ENCODE results near the gene ESF1.
"Not testable (repeated sequence)": the region's sequence is repeated elsewhere in the genome, so short reads cannot be mapped to it uniquely, and the experiment has no call there.

The ESF1 gene

GRCh38 chr20:13739731-13740649 is 44.7 kb downstream of the ESF1 start:
- no peak for DNase-seq (ENCODE audit: low read depth, low spot score)

GRCh38 chr20:13738187-13738586 is 46.5 kb downstream of the ESF1 start:
- DNase-seq (ENCODE audit: low read depth, low spot score) = not testable (repeated sequence)

DNA sequence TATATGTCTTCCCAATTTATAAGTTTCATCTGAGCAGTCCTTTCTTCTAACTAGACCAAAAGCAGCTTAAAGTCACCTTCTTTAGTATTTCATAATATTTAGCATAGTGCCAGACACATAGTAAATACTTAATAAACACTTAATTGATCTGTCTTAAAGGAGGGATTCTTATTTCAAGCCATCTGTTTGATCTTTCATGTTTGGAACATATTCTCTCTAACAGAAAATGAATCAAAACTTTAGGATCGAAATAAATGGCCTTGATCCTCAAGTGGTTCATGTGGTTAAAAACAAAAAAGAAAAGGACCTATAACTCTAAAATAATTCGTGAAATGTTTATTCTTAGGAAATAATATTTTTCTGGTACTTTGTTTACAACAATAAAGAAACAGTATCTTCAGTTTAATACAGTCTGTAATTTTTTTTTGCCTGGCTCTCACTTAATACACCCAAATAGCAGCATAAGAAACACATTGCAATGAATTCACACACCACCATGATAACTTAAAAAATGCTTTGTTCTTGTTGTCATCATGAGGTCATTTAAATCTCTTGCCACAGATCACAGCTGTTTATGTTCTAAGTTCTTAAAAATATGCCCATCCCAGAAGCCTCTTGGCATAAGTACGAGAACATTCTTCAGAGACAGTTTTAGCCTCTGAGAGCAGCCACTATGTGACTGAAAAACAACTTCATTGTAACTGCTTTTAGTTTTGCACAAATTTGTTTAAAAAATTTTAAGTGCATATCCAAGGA is 48.1 kb downstream of the ESF1 start:
- no peak for DNase-seq (ENCODE audit: low read depth, low spot score)

DNA sequence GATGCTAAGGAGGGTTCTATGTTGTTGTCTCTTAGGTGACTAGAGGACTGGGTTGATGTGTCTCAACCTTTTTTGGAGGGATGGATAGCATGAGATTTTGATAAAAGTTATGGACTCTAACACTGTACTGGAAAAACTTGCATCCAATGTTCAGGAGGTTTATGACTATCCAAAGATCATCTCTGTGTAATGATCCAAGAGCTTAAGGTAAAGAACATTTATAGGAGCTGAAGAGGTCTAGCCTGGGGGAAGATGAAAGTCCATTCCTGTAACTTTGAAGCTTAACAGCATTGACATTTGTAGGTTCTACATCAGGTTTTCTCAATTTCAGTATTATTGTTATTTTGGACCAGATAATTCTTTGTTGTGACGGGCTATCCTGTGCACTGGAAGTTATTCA is 48.9 kb downstream of the ESF1 start:
- DNase-seq (ENCODE audit: low read depth, low spot score) = no peak

DNA sequence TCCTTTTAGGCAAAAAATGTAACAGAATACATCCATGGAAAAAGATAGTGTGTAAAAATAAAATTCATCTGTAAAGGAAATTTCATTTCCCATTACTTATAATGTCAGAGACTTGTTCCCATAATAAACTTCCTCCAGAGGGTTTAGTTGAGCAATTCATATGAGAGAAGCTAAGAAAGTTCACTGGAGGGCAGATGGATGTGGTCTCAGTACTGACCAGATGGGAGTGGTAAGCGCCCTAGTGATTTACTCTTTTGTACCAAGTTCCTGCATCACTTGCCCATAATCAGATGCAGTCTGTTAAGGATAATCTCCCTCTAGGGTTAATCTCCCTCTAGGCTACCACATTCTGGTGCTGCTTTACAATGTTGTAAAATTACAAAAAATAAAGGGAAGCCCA is 61.7 kb downstream of the ESF1 start:
- no peak for DNase-seq (ENCODE audit: low read depth, low spot score)

DNA sequence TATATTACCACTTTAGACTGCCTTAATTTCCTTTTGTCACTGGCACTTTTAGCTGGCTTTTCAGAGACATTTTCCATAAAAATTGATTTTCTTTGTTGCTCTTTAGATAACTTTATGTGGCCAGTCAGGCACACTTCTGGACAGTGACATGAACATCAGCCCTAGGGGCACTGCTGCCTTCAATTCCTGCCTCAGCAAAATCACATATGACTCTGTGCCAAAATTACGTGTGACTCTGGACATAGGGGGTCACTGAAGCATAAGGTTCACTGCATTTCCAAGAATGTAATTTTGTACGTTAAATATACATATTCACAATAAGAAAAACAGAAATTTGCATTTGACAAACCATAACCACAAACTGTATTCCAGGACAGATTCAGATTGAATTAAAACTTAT is 66.5 kb downstream of the ESF1 start:
- no peak for DNase-seq (ENCODE audit: low read depth, low spot score)

GRCh38 chr20:13717631-13718044 is 67.1 kb downstream of the ESF1 start:
- no peak for DNase-seq (ENCODE audit: low read depth, low spot score)

DNA sequence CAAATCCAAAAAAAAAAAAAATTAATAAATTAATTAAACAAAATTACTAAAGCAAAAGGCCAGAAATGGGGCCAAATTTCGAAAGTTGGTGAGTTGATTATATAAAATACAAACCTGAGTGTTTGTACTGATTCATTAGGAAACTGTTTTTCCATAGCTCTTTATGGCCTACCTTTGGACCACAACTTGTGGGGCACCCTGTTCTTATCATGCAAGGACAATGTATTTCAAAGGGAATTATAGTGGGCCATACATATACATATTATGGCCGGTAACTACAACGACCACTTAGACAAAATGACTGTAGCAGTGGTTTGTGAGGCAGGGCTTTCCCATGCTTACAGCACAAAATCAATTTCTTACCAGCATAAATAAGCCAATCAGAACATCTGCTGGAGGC is 69.5 kb downstream of the ESF1 start:
- DNase-seq (ENCODE audit: low read depth, low spot score) = no peak

DNA sequence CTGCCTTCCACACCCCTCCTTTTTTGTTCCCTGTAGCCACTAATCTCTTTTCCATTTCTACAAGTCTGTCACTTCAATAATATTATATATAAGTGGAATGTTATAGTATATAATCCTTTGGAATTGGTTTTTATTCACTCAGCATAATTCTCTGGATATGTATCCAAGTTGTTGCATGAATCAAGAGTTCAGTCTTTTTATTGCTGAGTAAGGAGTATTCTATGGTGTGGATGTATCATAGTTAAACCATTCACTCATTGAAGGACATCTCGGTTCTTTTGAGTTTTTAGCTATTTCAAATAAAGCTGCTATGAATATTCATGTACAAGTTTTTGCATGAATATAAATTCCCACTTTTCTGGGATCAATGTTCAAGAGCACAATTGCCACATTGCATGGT is 76.5 kb downstream of the ESF1 start:
- DNase-seq (ENCODE audit: low read depth, low spot score) = no peak

- DNase-seq (ENCODE audit: low read depth, low spot score) = no peak
Observed at GRCh38 chr20:13703265-13703664, 81.5 kb downstream of the ESF1 start.

DNA sequence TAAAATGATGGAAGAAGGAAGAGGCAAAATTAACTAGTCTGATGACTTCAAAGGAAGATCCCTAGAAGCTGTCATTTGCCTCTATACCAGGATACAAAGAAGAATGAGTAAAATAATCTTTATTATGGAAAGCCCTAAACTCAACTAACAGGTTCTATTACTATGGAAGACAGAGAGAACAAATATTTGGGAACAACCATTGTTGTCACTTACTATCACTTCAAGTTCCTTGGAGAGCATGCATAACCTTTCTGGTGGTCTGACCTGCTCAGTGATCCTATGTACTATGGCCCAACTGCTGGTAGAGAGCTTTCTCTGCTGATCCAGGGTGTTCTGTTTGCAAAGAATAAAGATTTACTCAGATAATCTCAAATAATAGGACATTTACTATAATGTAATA is 83.2 kb downstream of the ESF1 start:
- DNase-seq (ENCODE audit: low read depth, low spot score) = no peak

DNA sequence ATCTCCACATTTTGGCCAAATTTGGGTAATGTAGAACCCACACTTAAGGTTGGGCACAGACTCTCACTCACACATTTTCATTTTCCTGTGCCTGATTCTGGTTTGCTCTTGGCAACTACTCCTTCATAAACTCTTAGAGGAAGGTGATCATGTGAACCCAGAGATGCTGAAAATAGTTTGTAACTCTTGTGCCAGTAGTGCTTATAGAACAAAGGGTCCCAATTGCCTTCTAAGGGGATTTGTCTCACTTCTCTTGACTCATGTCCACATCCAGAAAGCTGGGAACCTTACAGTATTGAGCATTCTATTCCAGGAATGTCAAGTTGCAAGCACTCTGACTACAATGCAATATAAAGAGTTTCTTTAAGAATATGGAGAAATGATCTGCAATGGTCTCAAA is 84.0 kb downstream of the ESF1 start:
- no peak for DNase-seq (ENCODE audit: low read depth, low spot score)

DNA sequence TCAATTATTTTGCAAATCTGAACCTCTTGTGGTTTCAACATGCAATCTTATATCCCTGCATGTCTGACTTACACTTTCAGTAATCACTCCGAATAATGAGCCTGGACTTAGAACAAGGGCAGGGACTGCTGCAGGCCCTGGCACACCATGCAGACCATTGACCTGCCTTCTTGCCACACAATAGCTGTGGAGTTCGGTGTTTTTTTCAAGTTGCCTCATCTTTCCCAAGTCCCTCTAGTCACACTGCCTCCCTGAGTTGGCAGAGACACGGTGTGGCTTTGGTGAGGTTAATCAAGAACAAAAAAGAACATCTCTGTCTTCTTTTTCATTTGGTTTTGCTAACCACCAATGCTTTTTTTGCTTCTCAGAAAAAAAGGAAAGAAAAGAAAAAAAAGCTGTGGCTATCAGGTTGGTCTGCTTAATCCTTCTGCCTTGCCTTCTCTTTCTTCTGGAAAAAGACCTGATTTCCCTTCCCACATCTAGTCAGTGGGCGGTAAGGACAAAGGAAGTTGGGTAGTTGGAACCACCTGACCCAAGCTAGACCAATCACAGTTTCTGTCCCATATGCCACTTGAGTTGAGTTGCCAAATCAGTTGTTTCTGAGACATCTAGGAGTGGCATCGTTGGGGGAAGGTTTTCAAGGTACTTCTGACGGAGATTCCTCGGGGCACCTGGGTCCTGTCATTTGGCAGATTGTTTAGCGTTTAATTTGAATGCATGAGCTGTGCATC is 90.1 kb downstream of the ESF1 start:
- no peak for DNase-seq (ENCODE audit: low read depth, low spot score)

DNA sequence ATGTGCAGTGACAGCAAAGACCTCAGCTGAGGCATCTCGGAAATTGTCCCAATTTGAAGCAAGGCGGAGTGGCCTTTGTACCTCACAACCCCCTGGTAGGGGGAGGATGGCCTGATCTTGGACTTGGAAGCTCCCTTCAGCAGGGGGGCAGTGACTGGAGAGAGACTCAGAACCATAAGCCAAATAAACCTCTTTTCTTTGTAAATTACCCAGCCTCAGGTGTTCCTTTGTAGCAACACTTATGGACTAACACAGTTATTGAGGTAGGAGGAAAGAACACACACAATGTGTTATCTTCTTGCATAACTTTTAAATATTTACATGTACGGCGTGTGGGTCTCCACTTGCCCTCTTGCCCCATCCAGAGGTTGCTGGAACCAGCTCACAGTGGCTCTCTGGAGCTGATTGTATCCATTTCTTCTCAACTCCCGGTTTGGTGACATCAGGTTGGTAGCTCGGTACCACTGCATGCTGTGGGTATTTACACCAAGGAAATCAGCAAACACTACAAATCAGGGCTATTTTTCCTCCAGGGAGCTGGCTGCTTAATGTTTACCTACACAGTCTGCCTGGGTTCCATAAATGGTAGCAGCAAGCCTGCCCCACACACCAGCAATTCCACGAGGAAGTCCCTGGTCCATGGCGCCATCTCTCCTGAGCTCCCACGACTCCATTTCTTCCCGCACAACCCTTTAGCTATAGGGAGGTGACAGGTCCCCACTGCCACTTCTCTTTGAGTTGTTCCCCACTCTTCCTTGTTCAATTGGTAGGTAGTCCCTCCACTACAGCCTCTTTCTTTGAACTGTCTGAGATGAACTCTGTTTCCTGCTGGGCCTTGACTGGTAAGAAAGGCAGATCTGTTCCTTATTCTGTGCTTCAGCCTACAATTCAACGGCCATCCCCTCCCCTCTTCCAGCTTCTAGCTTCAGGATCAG is 91.7 kb downstream of the ESF1 start:
- DNase-seq (ENCODE audit: low read depth, low spot score) = no peak

- DNase-seq (ENCODE audit: low read depth, low spot score) = no peak
Observed at GRCh38 chr20:13690943-13691342, 93.8 kb downstream of the ESF1 start.

GRCh38 chr20:13687815-13688214 is 96.9 kb downstream of the ESF1 start:
- no peak for DNase-seq (ENCODE audit: low read depth, low spot score)

DNA sequence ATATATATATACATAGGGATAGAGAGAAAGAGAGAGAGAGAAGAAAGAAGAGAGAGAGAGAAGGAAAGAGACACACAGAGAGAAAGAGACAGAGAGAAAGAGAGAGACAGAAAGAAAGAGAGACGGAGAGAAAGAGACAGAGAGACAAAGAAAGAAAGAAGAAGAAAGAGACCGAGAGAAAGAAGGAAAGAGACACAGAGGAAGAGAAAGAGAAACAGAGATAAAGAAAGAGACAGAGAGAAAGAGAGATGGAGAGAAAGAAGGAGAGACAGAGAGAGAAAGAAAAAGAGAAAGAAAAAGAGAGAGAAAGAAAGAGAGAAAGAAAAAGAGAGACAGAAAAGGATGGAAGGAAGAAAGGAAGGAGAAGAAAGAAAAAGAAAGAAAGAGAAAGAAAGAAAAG is 99.1 kb downstream of the ESF1 start:
- no peak for DNase-seq (ENCODE audit: low read depth, low spot score)

DNA sequence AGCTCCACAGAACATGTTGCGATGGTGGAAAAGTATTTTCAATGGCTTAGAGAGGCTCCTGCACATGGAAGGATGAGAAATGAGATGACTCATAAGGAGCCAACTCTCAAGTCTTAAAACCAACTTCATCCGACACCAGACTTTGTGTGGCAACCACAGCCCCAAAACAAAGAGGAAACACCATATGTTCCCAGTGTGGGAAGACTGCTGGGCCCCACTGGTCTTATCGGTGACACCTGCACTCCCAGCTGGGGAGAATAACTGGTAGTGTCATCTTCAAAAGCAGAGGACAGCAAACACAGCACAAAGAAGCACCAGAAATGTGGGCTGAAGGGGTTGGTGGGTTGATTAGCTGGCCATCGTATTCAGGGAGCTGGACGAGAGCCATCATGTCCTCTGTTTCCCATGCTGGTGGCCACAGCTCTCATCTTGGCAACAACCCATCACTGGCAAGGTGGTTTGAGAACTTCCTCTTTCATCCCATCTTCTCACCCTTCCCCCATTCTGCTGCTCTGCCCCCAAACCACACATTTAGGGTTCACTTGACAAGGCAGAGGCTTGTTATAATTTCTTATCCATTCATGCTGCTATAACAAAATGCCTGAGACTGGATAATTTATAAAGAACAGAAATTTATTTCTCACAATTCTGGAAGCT is 100.0 kb downstream of the ESF1 start:
- DNase-seq (ENCODE audit: low read depth, low spot score) = no peak

DNA sequence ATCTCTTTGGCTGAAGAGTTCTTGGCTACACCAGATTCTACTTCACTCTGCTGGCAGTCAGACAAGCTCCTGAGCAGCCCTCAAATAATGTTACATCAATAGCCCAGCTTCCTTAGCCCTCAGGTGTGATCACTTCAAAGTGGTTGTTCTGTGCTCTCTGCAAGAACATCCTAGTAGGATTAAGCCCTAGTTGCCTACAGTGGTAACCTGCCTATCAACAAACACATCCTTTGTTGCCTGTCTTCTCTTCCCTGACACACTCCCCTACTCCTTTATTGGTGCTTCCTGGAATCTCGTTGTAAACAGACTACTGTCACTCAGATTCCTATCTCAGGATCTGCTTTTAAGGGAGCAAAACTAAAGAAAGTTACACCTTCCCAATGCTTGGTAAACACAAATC is 100.9 kb downstream of the ESF1 start:
- no peak for DNase-seq (ENCODE audit: low read depth, low spot score)

DNA sequence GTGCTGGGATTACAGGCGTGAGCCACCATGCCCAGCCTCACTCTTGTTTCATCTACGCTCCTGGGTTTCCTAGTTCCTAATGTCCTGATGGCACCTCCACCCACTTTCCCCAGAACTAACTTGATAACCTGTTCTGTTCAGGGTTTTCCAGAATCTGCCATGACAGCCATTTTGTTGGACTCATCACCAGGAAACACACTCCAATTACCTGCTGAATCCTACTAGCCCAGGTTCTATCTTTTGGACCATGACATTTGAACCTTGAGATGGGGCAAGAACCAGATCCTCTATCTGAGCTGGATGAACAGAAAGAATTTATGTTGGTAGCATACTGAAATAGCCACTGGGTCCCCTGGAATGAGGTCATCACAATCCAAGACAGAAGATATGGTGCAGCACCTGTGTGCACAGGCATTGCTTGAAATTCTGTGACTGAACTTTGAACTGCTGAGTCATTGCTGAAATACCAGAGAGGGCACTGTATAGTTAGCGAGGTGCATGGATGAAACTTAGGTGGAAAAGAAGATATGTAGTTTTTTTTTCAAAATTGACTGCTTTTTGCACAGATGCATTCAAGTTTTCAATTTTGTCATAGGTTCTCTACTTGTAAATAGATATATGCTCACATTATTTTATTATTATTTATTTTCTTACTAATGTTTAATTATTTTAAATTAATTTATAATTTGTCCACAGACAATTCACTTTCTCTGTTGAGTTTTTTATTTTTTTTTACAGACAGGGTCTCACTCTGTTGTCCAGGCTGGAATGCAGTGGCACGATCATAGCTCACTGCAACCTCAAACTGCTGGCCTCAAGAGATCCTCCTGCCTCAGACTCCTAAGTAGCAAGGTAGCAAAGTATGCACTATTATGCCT is 103.2 kb downstream of the ESF1 start:
- no peak for DNase-seq (ENCODE audit: low read depth, low spot score)

Measured in smooth muscle cell of the brain vasculature (primary cell).